Activated naive CD4-positive, alpha-beta T cell treated with anti-CD3 and anti-CD28 coated beads, Interleukin-2, amount 50 U/mL, for 16 hours (primary cell): ENCODE results near the gene TNS1.

Experiments
- DNase-seq: peaks from one replicate; pipeline ENCODE4 v3.0.0-alpha.2; 2020

TNS1 gene

DNA sequence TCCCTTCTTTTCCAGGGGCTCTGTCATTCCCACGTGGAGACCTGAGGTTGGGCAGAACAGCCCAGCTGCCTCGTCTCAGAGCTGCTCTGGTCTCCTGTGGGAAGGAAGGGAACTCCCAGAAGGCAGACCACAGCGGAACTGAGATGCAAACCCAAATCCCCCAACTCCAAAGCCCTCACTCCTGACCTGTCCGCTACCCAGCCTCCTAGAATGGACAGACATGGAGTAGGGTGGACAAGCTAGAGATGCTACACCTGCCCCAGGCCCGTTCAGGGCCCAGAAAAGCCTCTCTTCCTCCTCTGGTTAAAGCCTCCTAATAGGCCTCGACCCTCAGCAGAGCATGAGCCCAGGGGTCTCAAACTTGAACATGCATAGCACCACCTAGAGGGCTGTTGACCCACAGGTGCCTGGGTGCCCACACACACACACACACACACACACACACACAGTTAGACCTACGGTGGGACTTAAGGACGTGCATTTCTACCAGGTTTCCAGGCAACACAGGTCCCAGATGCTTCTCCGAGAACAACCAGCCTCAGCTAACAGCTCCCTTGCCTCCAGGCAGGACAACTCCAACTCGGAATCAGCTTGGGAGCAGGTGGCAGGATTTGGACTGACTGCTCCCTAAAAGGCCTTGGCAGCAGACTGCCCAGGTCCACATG lies 93.5 kb downstream of the TNS1 start:
- no peak for DNase-seq

DNA sequence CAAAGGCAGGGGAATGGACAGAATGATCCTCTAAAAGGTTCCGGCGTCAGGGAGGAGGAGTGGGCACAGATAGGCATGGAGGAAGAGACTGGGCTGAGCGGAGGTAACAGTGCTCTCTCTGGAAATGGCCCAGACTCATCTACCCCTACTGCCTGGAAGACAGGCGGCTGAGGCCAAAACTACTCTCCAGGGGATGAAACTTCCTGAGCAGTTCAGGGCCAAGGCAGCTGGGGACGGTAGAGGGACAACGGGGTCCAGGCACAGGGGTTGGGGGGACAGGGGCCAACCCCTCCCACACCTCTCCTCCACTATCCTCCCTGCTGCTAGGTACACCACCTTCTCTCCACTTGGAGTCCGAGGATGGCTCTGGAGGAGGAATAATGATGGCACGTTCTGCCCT lies 94.3 kb downstream of the TNS1 start:
- no peak for DNase-seq

DNA sequence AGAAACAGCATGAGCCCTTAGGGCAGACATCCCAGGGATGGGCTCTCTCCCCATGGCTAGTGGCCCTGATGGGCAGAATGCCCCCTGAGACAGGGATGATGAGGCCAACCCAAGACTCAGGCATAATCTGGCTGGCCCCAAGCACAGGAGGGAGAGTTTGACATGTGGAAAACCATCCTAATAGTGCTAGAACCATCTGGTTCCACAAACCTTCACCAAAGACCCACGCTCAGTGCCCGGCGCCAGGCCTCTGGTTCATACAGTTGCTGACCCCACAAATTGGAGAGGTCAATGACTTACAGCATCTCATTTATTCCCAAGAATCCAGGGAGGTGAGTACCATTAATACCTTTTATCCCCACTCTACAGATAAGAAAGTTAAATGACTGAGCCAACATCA lies 95.5 kb downstream of the TNS1 start:
- no peak for DNase-seq

DNA sequence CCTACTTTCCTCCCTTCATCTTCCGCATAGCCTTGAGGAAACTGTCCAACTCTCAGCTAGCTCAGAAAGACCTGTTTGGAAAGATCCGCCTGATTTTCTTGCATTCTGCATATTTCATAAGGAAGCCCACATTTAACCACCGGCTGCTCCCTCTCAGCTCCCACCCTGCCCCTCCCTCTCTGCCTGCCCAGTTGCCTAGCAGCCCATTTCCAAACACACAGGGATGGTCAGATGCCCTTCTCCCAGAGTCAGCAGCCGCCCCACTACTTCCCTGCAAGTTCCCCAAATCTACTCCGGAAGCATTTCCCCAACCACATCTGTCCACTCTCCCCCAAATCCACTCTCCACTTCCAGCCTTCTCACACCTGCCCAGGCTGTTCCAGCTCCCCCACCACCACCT lies 96.0 kb downstream of the TNS1 start:
- no peak for DNase-seq

DNA sequence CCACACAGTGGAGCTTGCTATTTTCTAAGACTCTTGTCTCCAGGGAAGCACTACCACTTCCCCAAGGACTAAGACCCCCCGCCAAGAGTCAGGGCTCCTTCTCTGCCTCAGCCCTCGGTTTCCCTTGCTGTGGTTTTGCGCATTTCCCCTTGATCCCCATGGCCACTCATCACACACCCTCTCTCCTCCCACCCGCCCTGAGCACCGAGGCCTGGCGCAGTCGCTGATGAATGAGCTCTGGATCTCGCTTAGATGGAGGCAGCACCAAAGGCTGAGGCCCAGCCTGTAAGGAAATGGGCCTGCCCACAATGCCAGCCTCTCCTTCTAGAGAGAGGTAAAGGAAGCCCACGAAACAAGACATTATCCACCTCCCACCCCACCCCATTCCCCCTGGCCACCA lies 96.9 kb downstream of the TNS1 start:
- no peak for DNase-seq

DNA sequence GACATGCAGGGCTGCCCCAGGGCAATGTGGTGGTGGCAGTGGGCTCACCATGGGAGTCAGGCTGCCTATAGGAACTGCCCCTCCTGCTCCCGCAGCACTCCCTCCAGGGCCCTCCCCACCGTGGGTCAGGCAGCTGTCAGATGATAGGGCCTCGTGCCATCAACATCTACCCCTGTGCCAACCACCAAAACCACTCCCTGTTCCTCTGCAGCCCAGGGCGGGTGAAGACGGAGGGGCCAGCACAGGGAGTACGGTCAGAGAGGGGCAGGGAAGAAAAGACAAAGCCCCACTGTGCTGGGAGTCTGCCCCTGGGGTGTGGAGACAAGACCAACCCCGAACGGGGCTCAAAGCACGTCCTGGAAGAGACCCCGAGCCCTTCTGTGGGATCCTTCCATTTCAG lies 97.4 kb downstream of the TNS1 start:
- DNase-seq = no peak

DNA sequence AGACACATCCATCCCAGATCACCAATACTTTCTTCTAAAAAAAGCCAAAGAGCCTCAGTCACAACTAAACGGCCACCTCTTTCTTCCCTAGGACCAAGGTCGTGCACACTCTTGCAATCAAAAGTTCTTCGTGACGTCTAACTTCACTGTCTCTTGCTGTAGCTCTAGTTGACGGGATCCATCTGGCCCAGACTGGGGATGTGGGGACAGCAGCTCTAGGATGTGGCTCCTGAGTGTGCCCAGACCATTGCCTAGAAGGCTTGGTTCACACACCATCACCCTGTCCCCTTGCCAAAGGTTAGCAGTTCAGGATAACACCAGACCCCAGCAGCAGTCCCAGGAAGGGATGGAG lies 98.2 kb downstream of the TNS1 start:
- DNase-seq = no peak

DNA sequence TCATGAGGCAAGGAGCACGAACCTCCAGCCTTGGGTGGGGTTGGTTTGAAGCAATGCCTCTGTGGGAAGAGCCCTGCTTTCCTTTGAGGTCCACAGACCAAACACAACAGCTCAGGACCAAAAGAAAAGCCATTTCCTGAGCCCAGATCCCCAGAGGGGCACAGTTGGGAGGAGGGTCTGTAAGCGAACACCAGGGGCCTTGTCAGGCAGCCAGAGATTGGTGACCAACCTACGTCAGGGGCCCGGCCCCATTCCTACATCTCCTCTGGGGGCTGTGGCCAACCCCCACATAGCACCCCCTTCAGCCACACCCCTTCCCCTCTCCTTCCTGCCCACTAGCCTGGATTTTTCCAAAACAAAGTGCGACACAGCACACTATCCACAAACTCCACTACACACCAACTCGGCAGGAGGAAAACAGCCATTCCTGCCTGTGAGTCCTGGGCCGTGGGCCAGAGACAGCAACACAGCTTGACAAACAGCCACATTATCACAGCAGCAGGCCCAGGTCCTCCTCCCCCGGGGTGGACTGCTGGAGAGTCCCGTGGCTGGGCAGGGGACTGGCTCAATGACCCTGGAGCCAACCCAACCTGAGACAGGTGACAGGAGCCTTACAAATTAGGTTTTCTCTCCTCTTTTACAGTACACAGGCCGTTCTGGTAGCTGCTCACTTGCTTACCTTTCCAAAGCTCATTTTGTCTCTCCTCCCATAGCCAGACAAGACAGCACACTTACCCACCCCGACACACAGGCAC lies 98.8 kb downstream of the TNS1 start:
- no peak for DNase-seq

DNA sequence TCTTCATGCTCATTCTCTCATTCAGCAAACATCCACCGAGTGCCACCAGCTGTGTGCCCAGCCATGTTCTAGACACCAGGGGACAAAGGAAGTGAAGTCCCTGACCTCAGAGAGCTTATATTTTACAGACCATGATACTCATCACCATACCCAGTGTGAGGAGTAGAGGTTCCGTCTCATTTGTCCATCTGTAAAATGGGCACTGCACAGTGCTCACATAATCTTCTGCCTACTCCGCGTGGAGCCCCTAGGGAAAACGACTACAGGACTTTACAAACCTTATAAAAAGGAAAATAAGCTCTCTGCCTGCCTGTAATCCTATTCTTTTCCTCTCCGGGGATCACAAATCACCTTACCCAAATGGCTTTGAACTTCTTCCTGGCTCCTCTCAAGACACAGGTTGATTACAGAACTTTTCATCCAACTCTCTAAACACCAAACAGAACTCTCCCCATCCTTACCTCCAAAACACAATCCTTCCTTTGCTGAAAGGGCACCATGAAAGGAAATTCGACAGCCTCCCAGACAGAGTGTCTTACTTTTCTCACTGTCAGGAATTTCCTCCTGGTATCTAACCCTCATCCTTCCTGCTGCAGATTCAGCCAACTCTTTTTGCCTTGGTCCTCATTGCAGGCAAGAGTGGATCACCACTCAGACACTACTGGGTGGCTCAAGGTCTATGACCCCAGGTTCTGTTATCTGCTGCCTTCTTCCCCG lies 99.5 kb downstream of the TNS1 start:
- DNase-seq = no peak

DNA sequence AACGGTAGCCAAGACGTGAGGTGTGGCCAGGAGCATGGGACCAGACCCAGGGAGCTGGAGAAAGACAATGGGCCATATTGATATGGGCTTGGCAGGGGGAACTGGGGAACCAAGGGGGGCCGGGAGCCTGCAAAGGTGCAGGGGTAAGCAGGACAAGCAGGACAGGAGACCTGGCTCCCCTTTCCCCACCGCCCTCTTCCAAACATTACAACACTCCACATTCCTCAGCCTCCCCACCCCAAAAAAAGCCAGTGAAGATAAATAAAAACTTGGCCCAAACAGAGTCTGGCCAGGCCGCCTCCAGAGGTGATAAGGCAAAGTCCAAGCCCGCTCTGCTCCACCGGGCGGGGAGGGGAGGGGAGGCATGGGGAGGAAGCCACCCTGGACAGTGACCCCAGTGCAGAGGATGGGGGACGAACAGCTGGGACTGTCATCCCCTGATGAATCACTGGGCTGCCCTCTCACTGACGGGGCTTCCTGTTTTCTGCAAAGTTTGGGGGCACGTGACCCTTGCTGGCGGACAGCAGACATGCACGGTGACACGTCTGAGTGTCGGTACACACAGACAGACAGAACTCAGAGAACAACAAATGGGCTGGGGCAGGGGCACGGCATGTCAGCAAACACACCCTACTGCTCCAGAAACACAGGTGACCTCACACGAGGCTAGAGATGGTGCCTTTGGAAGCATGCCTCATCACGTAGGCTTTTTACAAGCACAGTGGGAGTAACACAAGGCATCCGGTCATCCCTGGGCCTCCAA lies 100.2 kb downstream of the TNS1 start:
- DNase-seq = no peak

DNA sequence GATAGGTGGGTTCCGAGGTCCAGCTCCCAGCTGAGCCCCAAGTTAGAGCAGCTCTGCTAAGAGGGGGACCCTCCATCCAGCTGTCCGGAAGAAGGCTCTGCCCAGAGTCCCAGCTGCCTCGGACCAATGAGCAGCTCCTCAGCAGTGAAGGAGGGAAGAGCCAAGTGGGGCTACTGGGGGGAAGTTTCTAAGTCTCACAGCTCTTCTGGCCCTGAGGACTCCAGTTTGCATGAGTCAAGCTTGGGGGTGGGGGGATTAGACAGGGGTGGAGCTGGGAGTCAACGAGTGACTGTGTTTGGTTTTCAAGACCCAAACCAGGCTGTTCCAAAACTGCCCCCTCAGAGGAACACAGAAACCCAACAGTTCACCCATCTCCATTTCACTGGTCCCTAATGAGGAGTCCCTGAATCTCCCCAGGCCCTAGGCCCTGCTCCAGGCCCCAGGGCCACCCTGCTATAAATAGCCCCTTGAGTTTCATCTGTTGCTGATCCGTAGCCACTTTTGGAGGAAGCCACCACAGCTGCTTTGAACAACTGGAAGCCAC lies 100.9 kb downstream of the TNS1 start:
- DNase-seq = no peak

DNA sequence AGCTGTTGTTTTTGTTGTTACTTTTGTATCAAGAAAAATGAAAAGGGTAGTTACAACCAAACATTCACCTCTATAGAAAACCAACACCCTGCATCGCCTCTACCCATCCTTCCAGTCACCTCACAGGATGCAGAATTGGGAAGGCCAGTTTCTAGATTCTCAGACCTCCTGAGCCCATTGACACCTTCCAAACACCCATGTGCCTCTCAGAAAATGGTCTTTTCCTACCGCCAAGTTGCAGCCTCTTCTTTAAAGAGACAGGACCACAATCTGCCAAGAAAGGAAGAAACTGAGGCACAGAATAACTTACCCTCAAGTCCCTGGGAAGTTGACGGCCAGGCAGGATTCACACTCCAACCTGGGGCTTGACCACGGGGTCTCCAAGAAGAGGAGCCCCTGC lies 101.4 kb downstream of the TNS1 start:
- no peak for DNase-seq

DNA sequence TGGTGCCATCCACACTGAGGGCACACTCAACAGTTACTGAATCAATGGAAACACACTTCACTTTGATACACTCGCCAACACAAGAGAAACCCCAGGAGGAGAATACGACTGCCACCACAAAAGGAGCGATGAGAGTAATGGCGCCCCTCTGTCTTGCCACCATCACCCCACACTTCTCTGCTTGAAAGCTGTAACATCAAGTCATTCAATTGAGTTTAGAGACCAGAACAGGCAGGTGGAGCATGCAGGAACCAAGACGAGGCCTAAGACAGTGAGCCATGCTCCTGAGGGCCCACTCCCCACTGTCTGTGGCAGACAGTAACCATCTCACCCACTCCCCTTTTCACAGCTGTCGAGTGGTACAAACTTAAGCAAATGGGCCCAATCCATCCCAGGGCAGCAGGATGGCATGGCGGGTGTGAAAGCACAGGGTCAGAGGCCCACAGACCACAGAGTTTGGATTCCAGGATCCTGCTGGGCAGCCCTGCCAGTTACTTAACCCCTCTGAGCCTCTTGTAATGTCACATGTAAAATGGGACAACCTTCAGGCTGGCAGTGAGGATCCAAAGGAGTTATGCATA lies 101.9 kb downstream of the TNS1 start:
- DNase-seq = no peak

DNA sequence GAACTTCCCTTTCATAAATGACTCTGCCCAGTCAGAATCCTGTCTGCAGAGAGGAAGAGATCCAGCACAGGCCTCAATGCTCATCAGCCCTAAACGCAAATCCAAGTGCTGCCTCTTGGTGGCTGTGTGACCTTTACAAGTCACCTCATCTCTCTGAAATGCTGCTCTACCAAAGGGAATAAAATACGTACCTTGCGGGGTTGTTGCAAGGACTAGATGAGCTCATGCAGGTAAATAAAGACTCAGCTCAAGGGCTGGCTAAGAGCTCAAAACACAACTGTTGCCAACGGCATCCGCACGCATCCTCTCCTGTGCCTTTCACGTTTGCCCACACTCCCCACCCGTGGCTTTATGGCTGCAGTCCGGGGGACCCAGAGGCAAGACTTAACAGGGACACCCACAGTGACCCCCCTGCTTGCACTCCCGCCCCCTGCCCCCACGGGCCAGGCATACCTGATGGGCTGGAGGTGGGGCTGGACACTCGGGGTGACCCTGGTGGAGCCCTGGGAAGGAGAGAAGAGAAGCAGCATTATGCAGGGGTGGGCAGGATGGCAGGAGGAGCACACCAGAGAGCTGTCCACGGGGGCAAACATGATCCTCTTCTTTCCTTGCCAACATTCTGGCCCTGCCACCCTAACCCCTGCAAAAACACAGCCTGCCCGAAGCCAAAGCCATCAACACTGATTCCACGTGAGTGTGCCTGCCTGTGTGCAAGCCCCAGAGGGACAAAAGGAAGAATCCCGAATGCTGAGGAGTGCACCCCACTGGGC lies 102.6 kb downstream of the TNS1 start:
- DNase-seq = no peak

DNA sequence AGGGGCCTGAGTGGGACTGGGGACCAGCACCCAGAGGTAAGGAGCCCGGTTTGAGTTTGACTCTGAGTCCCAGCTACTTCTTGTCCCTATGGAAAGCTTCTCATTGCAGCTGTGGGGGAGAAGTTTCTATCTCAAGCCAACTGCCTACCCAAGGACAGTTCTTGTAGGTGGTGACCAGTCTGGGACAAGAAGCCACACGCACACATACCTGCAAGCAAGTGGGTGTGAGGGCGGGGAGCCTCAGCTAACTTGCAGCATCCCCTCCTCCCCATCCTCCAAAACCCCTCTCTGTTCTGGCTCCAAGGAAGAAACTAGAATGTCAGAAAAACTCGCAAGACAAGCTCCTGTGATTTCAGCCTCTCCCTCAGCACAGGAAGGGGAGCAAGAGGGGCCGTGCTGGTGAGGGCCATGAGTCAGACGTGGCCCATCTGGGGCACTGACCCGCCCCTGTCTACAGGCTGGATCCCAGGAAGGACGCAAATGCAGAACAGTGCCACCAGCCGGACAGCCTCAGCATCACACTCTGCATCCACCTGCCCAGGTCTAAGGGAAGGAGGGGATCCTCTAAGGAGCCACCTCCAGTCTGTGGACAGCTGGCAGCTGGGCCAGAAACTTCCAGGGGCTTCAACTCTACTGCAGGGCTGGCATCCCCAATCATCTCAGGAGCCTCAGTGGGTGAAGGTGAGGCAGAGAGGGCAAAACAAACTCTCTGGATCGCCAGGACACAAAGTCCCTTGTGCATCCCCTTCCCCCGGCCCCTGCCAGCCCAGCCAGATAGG lies 103.4 kb downstream of the TNS1 start:
- DNase-seq = no peak

DNA sequence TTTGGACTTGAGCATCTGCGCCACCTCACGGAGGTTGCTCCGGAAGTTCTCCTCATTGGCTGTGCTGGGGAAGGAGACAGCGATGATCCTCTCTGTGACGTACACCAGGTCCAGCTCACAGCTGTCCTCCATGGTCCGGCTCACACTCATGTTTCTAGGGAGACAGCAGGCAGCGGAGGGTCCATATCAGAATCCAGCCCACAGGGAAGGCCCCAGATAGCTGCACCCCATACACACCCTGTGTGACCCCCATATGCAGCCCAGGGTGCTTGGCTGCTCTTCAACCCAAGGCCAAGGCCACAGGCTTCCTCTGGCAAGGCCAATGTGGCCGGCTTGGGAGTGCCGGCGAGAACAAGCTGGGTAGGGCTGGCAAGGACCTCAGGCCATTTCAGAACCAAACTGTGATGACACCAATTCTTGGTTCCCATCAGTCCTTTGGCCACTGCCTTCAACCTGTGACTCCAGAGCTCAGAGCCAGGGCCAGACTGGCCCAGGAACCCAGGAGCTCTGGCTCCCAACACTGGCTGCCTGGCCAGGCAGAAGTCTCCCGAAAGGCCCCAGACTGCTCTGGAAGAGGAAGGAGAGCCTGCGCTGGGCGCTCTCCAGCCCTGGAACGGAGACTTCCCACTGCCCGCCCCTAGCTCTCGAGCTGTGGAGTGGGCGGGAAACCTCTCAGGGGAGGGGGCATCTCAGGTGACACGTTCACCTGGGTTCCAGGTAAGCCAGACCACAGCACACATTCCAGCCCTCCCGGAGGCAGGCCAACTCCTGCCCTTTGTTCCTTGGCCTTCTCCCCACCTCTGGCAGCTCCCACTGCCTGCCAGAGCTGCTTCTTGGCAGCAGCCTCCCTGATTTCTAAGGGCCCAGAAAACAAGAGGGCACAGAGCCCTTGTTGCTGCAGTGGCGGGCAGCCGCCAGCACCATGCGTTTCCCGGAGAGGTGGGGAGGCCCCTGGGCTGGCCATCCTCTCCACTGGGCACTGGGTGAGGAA lies 104.7 kb downstream of the TNS1 start:
- DNase-seq = no peak

DNA sequence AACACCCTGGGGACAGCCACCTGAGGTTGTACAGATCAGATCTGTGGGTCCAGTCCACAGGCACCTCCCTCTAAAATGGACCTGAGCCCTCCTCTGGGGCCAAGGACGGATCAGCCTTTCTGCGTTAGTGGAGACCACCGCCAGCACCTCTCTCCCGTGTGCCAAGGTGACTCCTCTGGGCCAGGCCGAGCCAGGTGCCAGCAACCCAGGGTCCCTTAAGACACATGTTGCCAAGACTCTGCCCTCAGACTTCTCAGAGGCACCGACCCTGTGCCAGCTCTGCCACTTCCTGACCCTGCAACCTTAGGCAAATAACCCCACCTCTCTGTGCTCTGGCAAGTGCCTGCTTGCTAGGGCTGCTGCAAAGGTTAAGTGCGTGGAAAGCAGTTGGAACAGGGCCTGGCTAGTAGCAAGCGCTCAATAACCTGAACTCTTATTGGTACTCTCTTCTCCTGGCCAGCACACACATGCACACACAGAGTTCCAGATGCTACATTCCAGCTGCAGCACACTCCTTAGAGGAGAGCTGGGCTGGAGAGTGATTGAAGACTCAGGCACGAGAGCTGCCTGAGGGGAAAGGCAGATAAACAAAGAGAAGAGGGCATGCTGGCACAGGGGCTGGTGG lies 105.6 kb downstream of the TNS1 start:
- DNase-seq = no peak

DNA sequence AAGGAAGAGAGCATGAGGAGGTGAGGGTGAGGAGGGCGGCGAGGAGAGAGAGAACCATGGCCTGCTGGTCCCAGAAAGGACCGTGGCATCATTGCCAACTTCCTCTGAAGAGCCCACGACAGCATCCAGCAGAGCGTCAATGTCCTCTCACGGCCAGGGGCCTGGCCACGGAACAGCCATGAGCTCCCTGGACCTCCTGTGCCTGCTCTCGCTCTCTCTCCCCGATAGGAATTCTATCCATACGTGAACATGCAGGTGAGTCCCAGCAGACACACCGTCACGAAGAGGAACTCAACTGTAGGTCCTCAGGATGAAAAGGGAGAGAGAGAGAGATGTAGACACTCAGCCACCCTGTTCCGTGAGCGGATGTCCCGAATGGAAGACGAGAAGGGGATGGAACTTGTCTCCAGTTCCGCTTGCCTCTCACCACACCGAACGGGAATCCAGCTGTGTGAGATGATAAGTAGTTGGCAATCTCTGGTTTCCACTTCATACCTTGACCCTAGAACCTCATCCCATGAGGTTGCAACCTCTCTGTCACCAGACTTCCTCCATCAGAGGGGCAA lies 107.6 kb downstream of the TNS1 start:
- DNase-seq = no peak

DNA sequence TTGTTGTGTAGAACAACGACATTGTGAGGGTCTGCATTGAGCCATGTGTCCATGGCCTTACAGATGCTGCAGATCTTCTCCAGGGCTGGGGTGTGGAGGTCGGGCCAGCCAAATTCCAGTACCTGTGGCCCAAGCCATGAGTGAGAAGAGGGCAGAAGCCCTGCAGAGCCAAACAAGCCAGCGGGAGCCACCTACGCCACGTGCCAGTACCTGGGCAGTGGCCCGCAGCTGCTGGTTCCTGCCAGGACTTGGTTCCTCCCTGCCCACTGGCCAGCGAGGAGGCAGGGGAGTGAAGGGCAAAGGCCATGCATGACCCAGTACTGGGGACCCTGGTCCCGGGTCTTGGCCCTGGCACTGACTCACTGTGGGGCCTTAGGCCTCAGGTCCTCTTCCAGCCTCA lies 109.4 kb downstream of the TNS1 start:
- no peak for DNase-seq
